Measurements from ENCODE around the gene GMDS.

Gene GMDS

GRCh38 chr6:2203264-2203663 is 42.1 kb downstream of the GMDS start:
- DNase-seq: no peak

DNA sequence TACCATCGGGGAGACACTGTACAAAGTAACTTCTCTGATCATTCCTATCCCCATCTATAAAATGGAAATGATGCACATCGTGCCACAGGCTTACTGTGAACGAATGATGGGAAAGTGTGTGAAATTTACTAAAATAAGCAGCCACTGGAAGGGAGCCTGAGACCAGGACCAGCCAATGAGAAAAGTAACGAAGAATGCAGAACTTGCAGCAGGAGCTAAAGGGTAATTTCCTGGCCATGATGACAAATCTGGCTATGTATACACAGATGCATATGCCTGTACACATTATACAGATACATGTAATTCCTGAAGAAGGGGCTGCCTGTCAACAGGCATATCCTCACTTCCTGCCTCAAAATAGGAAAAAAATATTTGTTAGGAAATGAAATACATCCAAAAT is 47.4 kb downstream of the GMDS start:
- DNase-seq: no peak

DNA sequence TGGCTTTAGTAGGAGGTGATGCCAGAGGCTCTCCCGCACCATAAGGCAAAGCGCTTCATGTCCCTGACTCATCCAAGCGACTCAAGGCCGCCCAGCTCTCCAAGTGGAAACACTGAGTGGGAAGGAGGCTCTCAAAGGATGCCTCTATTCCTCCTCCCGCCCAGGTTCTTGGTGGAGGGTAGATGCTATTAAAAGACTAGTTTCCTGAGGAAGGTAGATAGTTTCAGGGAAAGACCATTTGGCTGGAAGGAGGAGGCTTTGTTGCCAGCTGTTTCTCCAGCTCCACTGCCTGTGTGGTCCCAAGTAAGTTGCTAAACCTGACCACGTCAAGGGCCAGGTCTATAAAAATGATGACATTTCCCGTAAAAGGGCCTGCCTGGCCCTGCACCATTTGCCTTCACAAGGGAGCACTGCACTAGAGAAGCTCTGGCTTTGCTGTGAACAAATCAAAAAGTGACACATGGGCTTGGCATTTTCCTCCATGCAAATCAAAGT is 48.2 kb downstream of the GMDS start:
- no peak for DNase-seq

DNA sequence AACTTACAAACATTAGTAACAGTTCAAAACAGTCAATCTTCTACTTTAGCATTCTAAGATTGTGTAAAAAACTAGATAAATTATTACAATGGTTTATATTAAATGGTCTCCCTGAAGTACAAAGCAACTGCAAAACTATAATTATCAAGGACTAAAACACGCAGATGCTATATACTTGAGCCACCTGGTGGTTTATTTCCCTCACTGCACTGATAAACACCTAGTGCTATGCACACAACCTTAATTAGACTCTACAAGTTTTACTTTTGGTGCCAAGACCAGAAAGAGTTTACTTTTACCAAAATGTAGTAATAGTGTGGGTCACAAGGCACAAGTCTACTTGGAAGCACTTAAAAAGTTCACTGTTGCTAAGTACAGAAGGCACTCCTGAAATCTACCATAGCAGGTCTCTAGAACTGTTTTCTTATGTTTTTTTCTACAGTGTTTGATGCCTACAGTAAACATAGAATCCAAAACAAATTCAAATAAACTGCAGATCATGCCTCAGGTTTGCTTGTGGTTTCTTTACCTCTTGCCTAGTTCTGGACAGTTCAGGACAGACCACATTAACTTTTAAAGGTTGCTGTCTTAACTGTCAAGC is 49.2 kb downstream of the GMDS start:
- DNase-seq: peak; percentile 77

DNA sequence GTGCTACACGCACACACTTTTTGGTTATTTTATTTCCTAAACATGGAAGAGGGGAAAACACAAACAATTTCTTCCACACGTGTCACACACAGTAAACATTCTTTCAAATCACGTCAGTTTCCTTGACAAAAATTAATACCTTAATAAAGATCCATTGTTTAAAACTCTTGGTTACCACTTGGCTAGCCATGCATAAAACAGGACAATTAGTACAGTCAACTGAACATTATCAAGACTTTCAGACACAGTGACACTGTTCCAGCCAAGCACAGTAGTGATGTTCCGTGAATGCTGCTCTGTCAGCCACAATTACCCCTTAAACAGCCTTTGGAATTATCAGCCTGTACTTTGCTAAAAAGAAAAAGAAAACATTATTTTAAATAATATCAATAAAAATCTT is 50.8 kb downstream of the GMDS start:
- DNase-seq: no peak

DNA sequence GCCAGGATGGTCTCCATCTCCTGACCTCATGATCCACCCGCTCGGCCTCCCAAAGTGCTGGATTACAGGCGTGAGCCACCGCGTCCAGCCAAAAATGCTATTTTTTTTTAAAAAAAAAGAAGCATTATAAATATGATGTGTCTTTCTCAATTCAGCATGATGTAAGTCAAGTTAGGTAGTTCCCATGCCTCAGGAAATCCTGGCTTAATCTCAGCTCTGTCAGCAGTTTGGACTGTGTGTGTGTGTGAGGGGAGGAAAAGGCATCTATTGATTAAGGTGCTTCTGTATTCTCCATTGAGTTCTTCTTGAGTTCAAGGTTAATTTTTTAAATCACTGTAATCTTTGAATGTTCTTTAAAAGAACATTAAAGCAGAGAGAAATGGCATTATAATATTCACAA is 51.5 kb downstream of the GMDS start:
- no peak for DNase-seq

DNA sequence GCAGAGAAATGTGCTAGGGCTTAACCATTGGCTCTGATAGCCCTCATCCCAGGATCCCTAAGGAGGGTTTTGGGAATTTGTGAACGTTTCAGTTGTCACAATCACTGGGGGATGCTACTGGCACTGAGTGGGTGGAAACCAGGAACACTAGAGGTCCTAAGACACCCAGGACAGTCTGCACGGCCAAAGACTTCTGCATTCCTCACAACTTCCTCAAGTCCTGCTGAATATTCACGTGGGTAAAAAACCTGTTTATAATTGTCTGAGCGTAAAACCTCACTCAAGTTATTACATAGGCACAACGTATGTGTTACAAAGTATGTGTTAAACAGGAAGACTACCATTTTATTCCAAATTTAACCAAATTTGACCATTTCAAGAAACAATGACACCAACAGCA is 52.4 kb downstream of the GMDS start:
- DNase-seq: no peak

DNA sequence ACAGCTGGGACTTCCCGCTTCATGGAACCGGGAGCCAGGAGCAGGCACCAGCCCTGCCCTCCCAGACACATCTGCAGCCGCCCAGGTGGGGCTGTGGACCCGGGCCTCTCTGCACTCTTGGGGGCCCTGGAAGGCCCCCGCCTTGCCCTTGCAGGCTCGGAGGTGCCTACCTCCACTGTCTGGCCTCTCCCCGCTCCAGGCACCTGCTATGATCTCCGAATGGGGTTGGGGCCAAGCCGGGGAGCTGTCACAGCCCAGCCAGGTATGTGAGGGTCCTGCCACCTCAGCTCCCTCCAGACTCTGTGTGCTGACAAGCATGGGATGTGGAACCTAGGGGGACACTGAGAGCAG is 54.0 kb downstream of the GMDS start:
- DNase-seq: no peak

DNA sequence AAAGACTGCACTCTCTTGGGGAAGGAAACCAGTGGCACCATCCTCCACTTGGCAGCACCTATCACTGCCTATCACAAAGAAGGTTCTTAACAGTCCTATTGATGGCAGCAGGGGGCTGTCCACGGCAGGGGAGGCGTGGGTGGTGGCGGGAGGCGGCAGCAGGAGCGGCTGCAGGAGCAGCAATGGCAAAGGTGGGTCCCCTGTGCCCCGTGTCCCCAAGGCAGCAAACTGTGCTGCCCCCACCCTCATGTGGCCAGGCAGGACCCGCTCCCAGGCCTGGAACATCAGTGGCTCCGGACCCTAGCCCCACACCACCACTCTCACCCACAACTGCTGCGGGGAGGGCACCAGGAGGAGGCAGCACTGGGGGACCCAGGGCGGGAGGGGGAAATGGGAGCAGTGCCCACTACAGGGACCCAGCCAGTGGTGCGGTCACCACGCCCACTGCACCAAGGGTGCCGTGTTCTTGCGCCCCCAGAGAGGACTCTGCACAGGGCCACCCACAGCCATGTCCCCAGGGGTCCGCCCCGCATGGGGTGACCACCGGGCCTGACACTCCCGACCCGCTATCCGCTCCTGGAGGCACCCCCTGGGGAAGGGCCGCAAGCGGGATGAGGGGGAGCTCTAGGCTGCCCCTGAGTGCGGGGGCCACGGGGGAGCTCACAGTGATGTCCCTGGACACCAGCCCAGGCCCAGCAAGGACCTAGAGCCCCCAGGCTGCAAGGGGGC is 54.6 kb downstream of the GMDS start:
- DNase-seq: no peak

GRCh38 chr6:2188856-2189384 is 56.5 kb downstream of the GMDS start:
- DNase-seq: no peak

DNA sequence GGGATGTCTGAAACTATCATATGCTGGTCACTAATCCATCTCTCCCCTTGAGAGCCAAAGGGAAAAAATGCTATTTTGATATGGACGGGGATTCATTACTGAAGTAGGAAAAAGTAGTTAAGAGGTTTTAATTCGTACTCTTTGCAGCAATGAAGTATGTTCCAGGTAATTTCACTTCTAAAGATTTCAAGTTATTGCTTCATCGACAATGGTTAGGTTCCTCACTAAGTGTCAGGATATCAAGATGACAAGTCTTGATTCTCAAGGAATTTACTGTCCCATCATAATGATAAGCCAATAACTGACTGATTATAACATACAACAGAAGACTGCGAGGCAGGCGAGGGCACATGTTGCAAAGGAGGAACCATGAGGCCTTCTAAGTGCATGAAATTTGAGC is 57.0 kb downstream of the GMDS start:
- no peak for DNase-seq

GRCh38 chr6:2187826-2188225 is 57.6 kb downstream of the GMDS start:
- no peak for DNase-seq

DNA sequence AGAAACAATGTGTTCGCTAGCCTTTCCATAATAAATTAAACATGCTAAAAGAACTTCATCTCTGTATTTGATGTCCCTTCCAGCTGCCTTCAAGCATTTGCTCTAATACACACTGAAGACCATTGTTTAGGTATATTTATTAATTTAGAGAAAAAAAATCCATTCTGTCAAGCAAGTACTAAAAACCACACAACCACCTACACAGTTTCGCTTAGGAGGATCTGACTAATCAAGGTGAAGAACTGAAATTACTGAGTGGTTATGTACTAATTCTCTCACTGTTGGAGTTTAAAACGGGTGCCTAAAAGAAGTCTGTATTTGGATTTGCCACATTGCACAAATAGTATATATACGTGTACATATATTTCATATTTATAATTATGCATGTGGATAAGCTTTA is 58.9 kb downstream of the GMDS start:
- DNase-seq: no peak

DNA sequence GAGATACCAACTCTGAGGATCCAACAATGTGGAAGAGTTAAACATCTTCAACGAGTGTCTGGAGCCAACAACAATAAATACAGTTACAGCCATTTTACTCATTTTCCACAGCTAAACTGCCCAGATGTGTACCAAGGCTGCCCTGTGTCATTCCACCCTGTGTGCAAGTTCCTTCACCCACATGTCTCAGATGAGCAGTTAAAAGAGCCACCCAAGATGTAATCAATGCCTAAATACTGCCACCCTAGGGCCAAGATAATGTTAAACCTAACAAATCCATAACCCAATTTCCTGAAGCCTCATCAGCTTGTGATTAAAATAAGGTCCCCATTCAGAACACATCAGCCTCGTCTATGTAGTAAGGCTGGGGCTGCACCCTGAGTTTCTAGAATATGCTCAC is 59.9 kb downstream of the GMDS start:
- DNase-seq: no peak

DNA sequence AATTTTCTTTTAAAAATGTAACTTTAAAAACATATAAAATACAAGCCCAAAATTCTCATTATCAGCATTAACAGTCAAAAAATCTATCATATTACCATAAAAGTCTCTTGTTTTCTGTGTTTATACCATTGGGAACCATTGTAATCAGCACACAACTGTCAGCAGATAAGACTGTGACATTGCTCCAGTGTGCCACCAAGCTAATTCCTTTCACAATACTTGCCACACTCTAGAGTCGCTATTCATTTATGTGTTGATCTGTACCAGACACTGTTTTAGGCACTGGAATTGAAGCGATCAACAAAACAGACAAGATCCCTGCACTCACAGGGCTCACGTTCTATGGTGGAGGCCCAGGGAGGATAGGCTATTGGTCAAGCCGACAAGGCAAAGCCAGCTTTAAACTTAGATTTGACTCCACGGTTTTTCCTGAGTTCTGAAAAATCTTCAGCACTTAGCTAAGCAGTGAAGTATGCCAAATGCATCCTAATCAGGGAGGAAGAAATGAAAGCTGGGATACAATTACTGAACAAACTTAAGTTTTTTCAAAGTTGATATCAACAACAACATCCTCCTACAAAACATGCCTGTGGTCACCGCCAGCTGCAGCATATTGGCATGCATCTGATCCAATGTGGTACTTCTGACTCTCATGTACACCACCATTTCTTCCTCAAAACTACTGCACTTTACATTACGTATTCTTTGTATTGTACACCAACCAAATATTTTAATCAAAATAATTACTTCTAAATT is 60.5 kb downstream of the GMDS start:
- no peak for DNase-seq

GRCh38 chr6:2183752-2184151 is 61.7 kb downstream of the GMDS start:
- no peak for DNase-seq

DNA sequence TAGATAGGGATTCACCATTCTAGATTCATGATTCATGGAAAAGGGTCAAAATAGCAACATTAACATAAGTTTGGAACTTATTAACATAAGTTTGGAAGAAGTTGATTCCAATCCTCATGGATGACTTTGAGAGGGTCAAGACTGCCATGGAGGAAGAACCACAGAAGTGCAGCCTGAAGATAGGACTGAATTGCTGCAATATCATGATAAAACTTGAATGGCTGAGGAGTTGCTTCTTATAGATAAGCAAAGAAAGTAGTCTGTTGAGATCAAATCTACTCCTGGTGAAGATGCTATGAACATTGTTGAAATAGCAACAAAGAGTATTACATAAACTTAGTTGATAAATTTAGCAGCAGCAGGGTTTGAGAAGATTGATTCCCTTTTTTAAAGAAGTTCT is 62.2 kb downstream of the GMDS start:
- no peak for DNase-seq

DNA sequence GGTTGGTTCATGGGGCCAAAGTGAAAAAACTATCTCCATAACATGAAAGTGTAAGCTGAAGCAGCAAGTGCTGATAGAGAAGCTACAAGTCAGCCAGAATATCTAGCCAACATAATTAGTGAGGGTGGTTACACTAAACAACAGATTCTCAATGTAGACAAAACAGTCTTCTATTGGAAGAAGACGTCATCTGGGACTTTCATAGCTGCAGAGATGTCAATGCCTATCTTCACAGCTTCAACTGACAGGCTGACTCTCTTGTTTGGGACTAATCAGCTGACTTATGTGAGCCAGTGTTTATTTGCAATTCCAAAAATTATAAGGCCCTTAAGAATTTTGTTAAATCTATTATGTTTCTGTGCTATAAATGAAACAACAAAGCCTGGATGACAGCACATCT is 63.2 kb downstream of the GMDS start:
- no peak for DNase-seq

DNA sequence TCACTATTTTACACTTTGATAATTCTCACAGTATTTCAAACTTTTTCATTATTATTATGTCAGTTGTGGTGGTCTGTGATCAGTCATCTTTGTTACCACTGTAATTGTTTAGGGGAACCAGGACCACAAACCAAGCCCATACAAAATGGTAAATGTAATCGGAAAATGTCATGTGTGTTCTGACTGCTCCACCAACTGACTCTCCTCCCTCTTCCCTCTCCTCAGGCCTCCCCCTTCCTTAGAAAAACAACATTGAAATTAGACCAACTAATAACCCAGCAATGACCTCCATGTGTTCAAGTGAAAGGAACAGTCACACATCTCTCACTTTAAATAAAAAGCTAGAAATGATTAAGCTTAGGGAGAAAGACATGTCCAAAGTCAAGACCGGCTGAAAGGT is 63.8 kb downstream of the GMDS start:
- no peak for DNase-seq

- no peak for DNase-seq
Measured at GRCh38 chr6:2179950-2180349, 65.5 kb downstream of the GMDS start.

DNA sequence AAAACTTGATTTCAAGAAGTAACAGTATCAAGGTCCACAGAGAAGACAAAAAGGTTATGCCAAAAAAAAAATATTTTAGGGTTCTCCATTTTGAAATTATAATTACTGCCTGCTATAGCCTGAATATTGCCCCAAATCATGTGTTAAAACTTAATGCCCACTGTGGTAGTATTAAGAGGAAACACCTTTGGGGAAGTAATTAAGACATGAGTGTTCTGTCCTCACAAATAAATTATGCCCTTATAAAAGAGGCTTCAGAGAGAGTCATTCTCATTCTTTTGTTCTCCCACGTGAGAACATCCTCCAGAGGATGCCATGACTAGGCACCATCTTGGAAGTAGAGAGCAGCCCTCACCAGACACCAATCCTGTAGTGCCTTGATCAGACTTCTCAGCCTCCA is 66.2 kb downstream of the GMDS start:
- no peak for DNase-seq

GRCh38 chr6:2178125-2178524 is 67.3 kb downstream of the GMDS start:
- DNase-seq: no peak

DNA sequence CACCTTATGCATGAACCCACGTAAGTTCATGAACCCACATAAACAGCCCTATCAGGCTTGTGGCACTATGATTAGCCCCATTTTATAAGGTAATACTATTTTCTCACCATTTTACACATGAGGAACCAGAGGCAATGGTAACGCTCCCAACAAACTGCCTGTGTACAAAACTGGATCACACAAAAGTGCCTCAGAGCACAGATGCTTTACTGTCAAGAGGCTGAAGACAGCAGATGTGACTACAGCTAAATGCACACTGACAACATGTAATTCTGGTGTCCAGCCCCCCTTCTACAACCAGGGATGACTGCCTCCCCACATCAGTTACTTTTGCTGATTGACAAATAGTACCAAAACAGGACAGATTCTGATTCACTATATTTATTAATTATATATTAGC is 69.6 kb downstream of the GMDS start:
- no peak for DNase-seq

Measured in NCI-H82 (cell line).